Measurements from ENCODE around the gene KRTAP10-5.

Gene KRTAP10-5

DNA sequence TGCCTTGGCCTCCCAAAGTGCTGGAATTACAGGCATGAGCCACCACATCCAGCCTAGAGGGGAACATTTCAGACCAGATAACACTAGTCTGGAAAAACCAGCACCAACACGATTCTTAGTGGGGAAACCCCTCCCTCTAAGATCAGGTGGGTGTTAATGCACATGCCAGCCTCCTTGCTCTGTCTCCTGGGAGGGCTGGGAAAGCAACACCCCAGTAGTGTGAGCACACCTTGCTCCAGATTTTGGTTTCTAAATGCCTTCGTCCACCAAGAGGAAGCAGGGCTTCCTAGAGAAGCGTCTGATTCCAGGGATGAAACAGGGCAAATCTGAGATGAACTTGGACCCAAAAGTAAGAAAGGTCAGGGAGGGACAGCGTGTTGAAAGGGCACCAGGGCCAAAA is 9.1 kb downstream of the KRTAP10-5 start:
- Histone ChIP-seq H3K9me3 (ENCODE audit: insufficient read depth, low read length) (peaks cover 16% of the 10 kb centered on the region; the same call in 1 of the 2 replicates), H3K4me3 (ENCODE audit: insufficient read length, low read depth) (no peak overlapping the region), H3K27me3 (ENCODE audit: insufficient read depth, insufficient read length) (no peaks in the 10 kb centered on the region), H3K4me1 (ENCODE audit: insufficient read depth, insufficient read length) (peaks cover 3% of the 10 kb centered on the region), H3K9ac (ENCODE audit: insufficient read length, low read depth) (no peak overlapping the region), H3K36me3 (ENCODE audit: insufficient read depth, insufficient read length, low read length) (no peaks in the 10 kb centered on the region)
- no peak for DNase-seq (ENCODE audit: low read depth, low spot score)
- TF ChIP-seq YY1 (IDR thresholded peaks at IDR 0.05; ENCODE audit: insufficient read depth, insufficient read length) (no peak), ZNF274 (IDR thresholded peaks at IDR 0.05; ENCODE audit: low read depth, low read length) (no peak), SUZ12 (IDR thresholded peaks at IDR 0.05; ENCODE audit: extremely low read depth, insufficient read depth, insufficient read length) (no peak)

DNA sequence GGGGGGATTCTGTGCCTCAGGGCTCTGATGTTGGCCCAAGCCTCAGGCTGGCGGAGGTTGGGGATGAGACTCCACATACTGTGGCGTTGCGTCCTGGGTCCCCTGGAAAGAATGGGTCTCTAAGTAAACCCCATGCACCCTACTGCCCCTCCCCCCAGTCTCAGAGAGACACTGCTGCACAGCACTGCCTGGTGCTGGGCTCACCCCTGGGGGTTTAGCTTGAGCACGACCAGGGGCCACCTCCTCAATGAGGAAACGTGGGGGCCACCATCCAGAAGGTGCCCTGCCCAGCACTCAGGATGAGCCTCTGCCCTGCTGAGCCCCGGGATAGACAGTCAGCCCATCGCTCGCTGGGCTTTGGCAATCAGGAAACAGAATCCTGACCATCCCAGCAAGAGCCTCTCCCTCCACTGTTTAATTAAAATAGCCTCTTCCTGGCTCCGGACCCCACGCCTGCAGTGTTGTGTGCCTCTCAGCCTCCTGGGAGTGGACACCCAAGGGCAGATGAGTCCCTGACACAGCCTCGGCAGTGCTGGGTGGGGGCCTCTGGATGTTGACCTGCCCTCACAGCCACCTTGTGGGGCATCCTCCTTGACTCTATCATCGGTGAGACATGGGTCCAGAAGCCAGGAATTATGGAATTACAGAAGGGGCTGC is 10.4 kb downstream of the KRTAP10-5 start:
- TF ChIP-seq SUZ12 (IDR thresholded peaks at IDR 0.05; ENCODE audit: extremely low read depth, insufficient read depth, insufficient read length) (no peak), ZNF274 (IDR thresholded peaks at IDR 0.05; ENCODE audit: low read depth, low read length) (no peak), YY1 (IDR thresholded peaks at IDR 0.05; ENCODE audit: insufficient read depth, insufficient read length) (no peak)
- H3K9me3 ChIP-seq (ENCODE audit: insufficient read depth, low read length): peaks cover 16% of the 10 kb centered on the region; the same call in 1 of the 2 replicates
- H3K4me1 ChIP-seq (ENCODE audit: insufficient read depth, insufficient read length): peaks cover 3% of the 10 kb centered on the region
- no peak overlapping the region for H3K4me3 ChIP-seq (ENCODE audit: insufficient read length, low read depth)
- no peaks in the 10 kb centered on the region for H3K36me3 ChIP-seq (ENCODE audit: insufficient read depth, insufficient read length, low read length)
- H3K27me3 ChIP-seq (ENCODE audit: insufficient read depth, insufficient read length): no peaks in the 10 kb centered on the region
- DNase-seq (ENCODE audit: low read depth, low spot score): no peak
- H3K9ac ChIP-seq (ENCODE audit: insufficient read length, low read depth): no peak overlapping the region

DNA sequence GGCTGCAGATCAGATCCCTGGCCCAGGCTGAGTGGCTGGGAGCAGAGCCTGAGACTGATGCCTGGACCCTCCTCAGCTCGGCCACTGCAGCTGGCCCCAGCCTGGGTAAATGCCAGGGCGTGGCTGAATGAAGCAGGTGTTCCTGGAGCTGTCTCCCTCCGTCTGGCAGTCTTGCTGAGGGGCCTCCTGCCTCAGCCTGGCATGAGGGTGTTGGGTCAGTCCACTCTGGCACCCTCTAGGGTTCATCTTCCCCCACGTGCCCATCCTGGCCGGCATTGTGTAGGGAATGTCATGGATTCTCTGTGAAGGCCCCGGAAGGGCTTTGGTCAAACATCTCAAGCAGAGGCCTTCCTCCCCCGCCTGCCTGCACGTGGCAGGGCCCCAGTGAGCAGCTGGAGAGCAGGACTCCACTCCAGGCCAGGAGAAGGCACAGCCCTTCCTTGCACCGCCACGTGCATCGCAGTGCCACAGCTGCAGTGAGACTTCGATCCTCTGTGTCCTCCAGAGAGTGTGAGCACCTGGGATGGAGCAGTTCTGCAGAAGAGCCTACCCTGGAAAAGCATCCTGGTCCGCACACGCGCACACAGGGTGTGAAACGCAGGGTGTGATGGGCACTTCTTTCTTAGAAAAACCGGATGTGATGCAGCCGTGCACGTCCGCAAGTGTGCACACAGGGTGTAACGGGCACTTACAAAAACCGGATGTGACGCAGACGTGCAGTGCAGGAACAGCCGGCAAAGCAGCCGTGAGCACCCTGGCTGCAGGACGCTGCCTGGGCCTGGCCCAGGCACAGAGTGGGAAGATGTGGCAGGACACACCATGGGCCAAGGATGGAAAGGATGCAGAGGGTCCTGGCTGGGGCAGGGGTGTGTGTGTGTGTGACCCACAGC is 11.5 kb downstream of the KRTAP10-5 start:
- no peaks in the 10 kb centered on the region for H3K27me3 ChIP-seq (ENCODE audit: insufficient read depth, insufficient read length)
- DNase-seq (ENCODE audit: low read depth, low spot score): no peak
- H3K9ac ChIP-seq (ENCODE audit: insufficient read length, low read depth): no peak overlapping the region
- peaks cover 16% of the 10 kb centered on the region; the same call in 1 of the 2 replicates for H3K9me3 ChIP-seq (ENCODE audit: insufficient read depth, low read length)
- H3K36me3 ChIP-seq (ENCODE audit: insufficient read depth, insufficient read length, low read length): no peaks in the 10 kb centered on the region
- H3K4me1 ChIP-seq (ENCODE audit: insufficient read depth, insufficient read length): no peaks in the 10 kb centered on the region
- TF ChIP-seq SUZ12 (IDR thresholded peaks at IDR 0.05; ENCODE audit: extremely low read depth, insufficient read depth, insufficient read length) (no peak), YY1 (IDR thresholded peaks at IDR 0.05; ENCODE audit: insufficient read depth, insufficient read length) (no peak), ZNF274 (IDR thresholded peaks at IDR 0.05; ENCODE audit: low read depth, low read length) (no peak)
- H3K4me3 ChIP-seq (ENCODE audit: insufficient read length, low read depth): no peak overlapping the region

DNA sequence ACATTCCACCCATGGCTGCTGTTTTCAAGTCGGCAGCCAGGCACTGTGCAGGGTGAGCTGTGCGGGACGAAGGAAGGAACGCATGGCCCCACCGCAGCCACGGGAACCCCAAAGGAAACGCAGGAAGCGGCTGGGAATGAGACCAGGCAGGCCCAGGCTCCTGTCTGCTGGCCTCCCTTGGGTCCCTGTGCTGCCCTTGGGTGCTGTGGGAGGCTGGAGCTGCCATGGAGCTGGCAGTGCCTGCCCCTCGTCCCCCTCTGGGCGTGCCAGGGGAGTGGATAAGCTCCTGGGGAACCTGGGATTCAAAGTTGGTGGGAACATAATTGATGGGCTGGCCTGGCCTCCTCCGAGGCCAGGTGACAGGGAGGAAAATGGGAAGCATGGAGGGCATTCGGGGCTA is 12.1 kb downstream of the KRTAP10-5 start:
- Histone ChIP-seq H3K36me3 (ENCODE audit: insufficient read depth, insufficient read length, low read length) (no peaks in the 10 kb centered on the region), H3K4me3 (ENCODE audit: insufficient read length, low read depth) (no peak overlapping the region), H3K27me3 (ENCODE audit: insufficient read depth, insufficient read length) (no peaks in the 10 kb centered on the region), H3K9ac (ENCODE audit: insufficient read length, low read depth) (no peak overlapping the region), H3K4me1 (ENCODE audit: insufficient read depth, insufficient read length) (no peaks in the 10 kb centered on the region), H3K9me3 (ENCODE audit: insufficient read depth, low read length) (peaks cover 16% of the 10 kb centered on the region)
- no peak for TF ChIP-seq YY1 (IDR thresholded peaks at IDR 0.05; ENCODE audit: insufficient read depth, insufficient read length)
- no peak for TF ChIP-seq ZNF274 (IDR thresholded peaks at IDR 0.05; ENCODE audit: low read depth, low read length)
- TF ChIP-seq SUZ12 (IDR thresholded peaks at IDR 0.05; ENCODE audit: extremely low read depth, insufficient read depth, insufficient read length): no peak
- no peak for DNase-seq (ENCODE audit: low read depth, low spot score)

DNA sequence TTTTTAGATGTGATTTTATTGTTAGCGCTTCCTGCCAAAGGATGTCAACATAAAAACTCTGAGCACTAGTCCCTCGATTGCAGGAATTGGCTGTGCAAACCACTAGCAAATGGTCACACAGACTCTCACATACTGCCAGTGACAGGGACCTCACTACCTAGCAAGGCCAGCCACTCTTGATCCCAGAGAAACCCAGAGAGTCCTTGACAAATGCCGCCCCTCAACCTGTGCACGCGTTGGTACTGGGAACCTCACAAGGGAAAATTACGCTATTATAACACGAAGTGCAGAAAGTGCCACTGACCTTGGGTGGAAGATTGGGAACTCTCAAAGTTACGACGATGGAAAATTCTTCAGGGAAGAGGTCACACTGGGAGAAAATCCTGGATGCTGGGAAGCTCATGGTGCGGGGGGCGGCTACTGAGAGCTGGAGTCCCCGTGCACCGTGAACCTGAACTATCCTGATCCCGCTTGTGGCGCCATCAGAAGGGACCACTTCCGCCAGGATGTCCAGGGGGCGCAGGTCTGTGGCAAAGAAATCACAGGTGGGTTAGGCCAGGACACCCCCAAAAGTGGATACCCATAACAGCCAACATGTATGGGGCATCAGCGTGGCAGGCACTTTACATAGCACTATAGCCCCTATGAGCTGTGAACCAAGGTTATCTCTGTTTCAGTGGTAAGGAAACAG is 12.8 kb downstream of the KRTAP10-5 start:
- no peak for DNase-seq (ENCODE audit: low read depth, low spot score)
- Histone ChIP-seq H3K4me3 (ENCODE audit: insufficient read length, low read depth) (no peak overlapping the region), H3K9ac (ENCODE audit: insufficient read length, low read depth) (no peak overlapping the region), H3K27me3 (ENCODE audit: insufficient read depth, insufficient read length) (no peaks in the 10 kb centered on the region), H3K36me3 (ENCODE audit: insufficient read depth, insufficient read length, low read length) (no peaks in the 10 kb centered on the region), H3K9me3 (ENCODE audit: insufficient read depth, low read length) (peaks cover 23% of the 10 kb centered on the region), H3K4me1 (ENCODE audit: insufficient read depth, insufficient read length) (no peaks in the 10 kb centered on the region)
- no peak for TF ChIP-seq ZNF274 (IDR thresholded peaks at IDR 0.05; ENCODE audit: low read depth, low read length)
- no peak for TF ChIP-seq YY1 (IDR thresholded peaks at IDR 0.05; ENCODE audit: insufficient read depth, insufficient read length)
- TF ChIP-seq SUZ12 (IDR thresholded peaks at IDR 0.05; ENCODE audit: extremely low read depth, insufficient read depth, insufficient read length): no peak

DNA sequence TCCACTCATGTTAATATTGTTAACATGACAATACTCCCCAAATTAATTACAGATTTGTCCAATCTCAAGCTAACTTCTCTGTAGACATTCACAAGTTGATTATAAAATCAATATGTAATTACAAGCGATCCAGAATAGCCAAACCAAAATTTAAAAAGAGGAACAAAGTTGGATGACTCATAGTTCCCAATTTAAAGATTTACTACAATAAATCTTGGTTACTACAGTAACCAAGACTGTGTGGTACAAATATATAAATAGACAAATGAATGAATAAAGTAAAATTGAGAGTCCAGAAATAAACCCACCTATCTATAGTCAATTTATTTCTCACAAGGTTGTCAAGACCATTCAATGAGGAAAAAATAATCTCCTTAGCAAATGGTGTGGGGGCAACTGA is 14.0 kb downstream of the KRTAP10-5 start:
- Histone ChIP-seq H3K9me3 (ENCODE audit: insufficient read depth, low read length) (peaks cover 20% of the 10 kb centered on the region), H3K27me3 (ENCODE audit: insufficient read depth, insufficient read length) (no peaks in the 10 kb centered on the region), H3K9ac (ENCODE audit: insufficient read length, low read depth) (no peak overlapping the region), H3K4me3 (ENCODE audit: insufficient read length, low read depth) (no peak overlapping the region), H3K36me3 (ENCODE audit: insufficient read depth, insufficient read length, low read length) (no peaks in the 10 kb centered on the region), H3K4me1 (ENCODE audit: insufficient read depth, insufficient read length) (no peaks in the 10 kb centered on the region)
- no peak for DNase-seq (ENCODE audit: low read depth, low spot score)
- TF ChIP-seq YY1 (IDR thresholded peaks at IDR 0.05; ENCODE audit: insufficient read depth, insufficient read length): no peak
- no peak for TF ChIP-seq SUZ12 (IDR thresholded peaks at IDR 0.05; ENCODE audit: extremely low read depth, insufficient read depth, insufficient read length)
- TF ChIP-seq ZNF274 (IDR thresholded peaks at IDR 0.05; ENCODE audit: low read depth, low read length): no peak
